ENCODE data around the gene NFE2L2. TPM values are rescaled to one million over a fixed set of nuclear protein-coding genes. Genes with fewer than 3 reads are reported as not detected.
"Not testable (repeated sequence)": the region's sequence is repeated elsewhere in the genome, so short reads cannot be mapped to it uniquely, and the experiment has no call there.

The NFE2L2 gene
- total RNA-seq, 1 donor from 2014 or later: 32.3 TPM

DNA sequence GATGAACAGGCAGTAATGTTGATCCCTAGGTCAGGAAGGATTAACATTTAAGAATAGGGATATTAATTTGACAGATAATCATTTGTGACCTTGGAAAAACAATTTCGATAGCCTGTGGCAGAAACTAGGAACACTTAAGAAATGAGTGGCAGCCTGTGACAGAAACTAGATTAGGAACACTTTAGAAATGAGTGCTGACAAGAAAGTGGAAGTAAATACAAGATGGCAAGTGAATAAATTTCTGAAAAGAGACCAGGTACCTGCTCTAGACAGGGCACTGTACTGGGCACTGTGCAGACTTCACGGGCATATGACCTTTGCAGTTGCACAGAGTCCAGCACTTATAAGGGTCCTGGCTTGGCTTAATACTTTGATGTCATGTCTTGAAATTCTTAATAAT lies 57.4 kb downstream of the NFE2L2 start:
- H3K4me1 Mint-ChIP-seq: peaks cover 20% of the 10 kb centered on the region
- H3K9me3 Mint-ChIP-seq: no peaks in the 10 kb centered on the region
- no peak overlapping the region for H3K27ac Mint-ChIP-seq (ENCODE audit: unreplicated experiment)
- H3K27me3 Mint-ChIP-seq (ENCODE audit: low read depth): peaks cover 1% of the 10 kb centered on the region
- H3K36me3 Mint-ChIP-seq (ENCODE audit: low read depth): peaks cover 2% of the 10 kb centered on the region
- TF ChIP-seq, protein P1, sequence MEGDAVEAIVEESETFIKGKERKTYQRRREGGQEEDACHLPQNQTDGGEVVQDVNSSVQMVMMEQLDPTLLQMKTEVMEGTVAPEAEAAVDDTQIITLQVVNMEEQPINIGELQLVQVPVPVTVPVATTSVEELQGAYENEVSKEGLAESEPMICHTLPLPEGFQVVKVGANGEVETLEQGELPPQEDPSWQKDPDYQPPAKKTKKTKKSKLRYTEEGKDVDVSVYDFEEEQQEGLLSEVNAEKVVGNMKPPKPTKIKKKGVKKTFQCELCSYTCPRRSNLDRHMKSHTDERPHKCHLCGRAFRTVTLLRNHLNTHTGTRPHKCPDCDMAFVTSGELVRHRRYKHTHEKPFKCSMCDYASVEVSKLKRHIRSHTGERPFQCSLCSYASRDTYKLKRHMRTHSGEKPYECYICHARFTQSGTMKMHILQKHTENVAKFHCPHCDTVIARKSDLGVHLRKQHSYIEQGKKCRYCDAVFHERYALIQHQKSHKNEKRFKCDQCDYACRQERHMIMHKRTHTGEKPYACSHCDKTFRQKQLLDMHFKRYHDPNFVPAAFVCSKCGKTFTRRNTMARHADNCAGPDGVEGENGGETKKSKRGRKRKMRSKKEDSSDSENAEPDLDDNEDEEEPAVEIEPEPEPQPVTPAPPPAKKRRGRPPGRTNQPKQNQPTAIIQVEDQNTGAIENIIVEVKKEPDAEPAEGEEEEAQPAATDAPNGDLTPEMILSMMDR (conservative IDR thresholded peaks at IDR 0.05): no peak
- H3K4me3 Mint-ChIP-seq: peak overlapping the region; percentile 31
- DNase-seq (ENCODE audit: low read depth, low spot score): no peak

DNA sequence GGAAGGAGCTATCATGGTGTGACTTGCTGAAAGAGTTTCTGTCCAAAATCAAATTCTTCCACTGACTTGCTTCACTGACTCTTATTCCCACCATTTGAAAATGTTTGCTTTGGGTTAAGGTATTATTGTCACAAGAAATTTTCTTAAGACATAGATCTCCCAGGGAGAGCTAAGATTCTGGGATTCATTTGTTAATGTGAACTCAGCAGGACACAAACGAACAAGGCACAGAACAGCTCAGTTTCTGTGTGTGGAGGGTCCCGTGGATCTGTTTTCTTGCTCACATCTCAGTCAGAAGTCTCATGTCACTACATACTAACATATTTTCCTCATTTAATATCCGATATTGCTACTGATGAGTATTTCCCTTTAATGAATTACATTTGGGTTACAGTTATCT lies 60.1 kb downstream of the NFE2L2 start:
- no peak overlapping the region for H3K4me3 Mint-ChIP-seq
- H3K9me3 Mint-ChIP-seq: no peaks in the 10 kb centered on the region
- H3K36me3 Mint-ChIP-seq (ENCODE audit: low read depth): no peaks in the 10 kb centered on the region
- H3K27me3 Mint-ChIP-seq (ENCODE audit: low read depth): no peaks in the 10 kb centered on the region
- no peak for DNase-seq (ENCODE audit: low read depth, low spot score)
- H3K4me1 Mint-ChIP-seq: peaks cover 4% of the 10 kb centered on the region
- TF ChIP-seq, protein P1 (conservative IDR thresholded peaks at IDR 0.05): no peak
- no peak overlapping the region for H3K27ac Mint-ChIP-seq (ENCODE audit: unreplicated experiment)

DNA sequence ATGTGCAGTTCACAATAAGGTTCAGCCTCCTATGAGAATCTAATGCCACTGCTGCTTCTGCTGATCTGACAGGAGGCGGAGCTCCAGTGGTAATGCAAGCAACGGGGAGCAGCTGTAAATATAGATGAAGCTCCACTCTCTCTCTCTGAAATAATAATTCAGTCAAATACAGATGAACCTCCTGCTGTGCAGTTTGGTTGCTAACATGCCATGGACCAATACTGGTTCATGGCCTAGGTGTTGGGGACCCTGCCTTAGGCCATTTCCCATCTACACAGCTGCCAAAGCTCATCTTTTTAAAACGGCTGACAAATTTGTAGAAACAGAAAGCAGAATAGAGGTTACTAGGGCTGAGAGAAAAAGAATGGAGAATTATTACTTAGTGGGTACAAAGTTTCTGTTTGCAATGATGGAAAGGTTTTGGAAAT lies 62.6 kb downstream of the NFE2L2 start:
- H3K4me3 Mint-ChIP-seq: no peak overlapping the region
- H3K9me3 Mint-ChIP-seq: no peaks in the 10 kb centered on the region
- TF ChIP-seq, protein P1 (conservative IDR thresholded peaks at IDR 0.05): no peak
- no peaks in the 10 kb centered on the region for H3K27me3 Mint-ChIP-seq (ENCODE audit: low read depth)
- no peak for DNase-seq (ENCODE audit: low read depth, low spot score)
- peaks cover 4% of the 10 kb centered on the region for H3K4me1 Mint-ChIP-seq
- no peaks in the 10 kb centered on the region for H3K36me3 Mint-ChIP-seq (ENCODE audit: low read depth)
- no peak overlapping the region for H3K27ac Mint-ChIP-seq (ENCODE audit: unreplicated experiment)

DNA sequence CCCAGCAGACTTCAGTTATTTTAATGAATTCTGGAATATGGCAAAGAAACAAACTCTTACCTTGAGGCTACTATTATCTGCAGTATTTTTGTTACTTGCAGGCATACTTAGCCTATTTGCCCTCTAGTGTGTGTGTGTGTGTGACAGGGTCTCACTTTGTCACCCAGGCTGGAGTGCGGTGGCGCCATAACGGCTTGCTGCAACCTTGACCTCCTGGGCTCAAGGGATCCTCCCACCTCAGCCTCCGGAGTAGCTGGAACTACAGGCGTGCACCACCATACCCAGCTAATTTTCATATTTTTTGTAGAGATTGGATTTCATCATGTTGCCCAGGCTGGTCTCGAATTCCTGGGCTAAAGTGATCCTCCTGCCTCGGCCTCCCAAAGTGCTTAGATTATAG lies 64.1 kb downstream of the NFE2L2 start:
- not testable (repeated sequence) for H3K27me3 Mint-ChIP-seq (ENCODE audit: low read depth); H3K36me3 Mint-ChIP-seq (ENCODE audit: low read depth); H3K27ac Mint-ChIP-seq (ENCODE audit: unreplicated experiment); H3K4me3 Mint-ChIP-seq; H3K9me3 Mint-ChIP-seq; DNase-seq (ENCODE audit: low read depth, low spot score); H3K4me1 Mint-ChIP-seq

DNA sequence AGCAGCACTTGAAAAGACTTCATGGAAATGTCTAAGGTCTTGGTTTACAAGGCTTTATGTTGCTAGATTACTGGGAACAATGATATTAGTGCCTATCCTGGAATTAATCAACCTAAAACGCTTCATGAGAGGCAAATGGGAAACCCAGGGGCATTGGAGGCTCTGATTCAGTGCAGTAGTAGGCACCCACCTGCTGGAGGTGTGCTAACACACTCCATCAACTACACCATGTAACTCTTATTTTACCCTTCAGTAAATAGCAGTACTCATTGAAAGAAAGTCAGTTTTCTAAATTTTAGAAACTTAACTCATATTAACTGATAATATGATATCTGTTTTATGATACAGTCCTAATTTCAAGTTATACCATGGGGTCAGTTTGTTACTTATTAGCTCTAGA lies 69.3 kb downstream of the NFE2L2 start:
- Mint-ChIP-seq H3K4me3 (no peak overlapping the region), H3K4me1 (no peaks in the 10 kb centered on the region), H3K36me3 (ENCODE audit: low read depth) (no peaks in the 10 kb centered on the region), H3K27ac (ENCODE audit: unreplicated experiment) (no peak overlapping the region), H3K27me3 (ENCODE audit: low read depth) (no peaks in the 10 kb centered on the region), H3K9me3 (no peaks in the 10 kb centered on the region)
- TF ChIP-seq, protein P1 (conservative IDR thresholded peaks at IDR 0.05): no peak
- no peak for DNase-seq (ENCODE audit: low read depth, low spot score)

DNA sequence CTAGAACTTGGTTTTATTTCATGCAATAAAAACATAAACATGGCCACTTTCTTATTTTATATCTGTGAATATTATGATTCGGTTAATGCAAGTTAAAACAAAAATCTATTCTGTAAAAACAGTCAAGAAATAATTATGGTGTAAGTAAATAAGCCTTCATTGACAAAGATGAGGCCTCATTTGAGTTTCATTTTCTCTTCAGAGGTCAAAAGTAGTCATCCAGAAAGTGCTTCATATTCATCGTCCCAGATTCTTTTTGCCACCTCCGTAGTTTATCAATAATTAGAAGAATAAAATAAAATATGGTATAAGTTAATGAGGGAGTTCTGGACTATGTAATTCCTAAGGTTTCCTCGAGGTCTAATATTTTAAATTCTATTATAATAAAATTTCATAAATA lies 71.3 kb downstream of the NFE2L2 start:
- H3K4me1 Mint-ChIP-seq: no peaks in the 10 kb centered on the region
- no peak for DNase-seq (ENCODE audit: low read depth, low spot score)
- TF ChIP-seq, protein P1 (conservative IDR thresholded peaks at IDR 0.05): no peak

More for the DNA sequence above, 71.3 kb downstream of the NFE2L2 start:
- Mint-ChIP-seq H3K9me3 (no peaks in the 10 kb centered on the region), H3K27me3 (ENCODE audit: low read depth) (no peaks in the 10 kb centered on the region), H3K27ac (ENCODE audit: unreplicated experiment) (no peak overlapping the region), H3K4me3 (no peak overlapping the region), H3K36me3 (ENCODE audit: low read depth) (no peaks in the 10 kb centered on the region)
